ENCODE data around the gene URB2. TPM values are rescaled to one million over a fixed set of nuclear protein-coding genes. Genes with fewer than 3 reads are reported as not detected.

URB2 gene
- total RNA-seq, 1 donor from 2014 or later: 9.7 TPM

- H3K27me3 ChIP-seq (ENCODE audit: insufficient read depth, low read length): no peaks in the 10 kb centered on the region
- DNase-seq (ENCODE audit: low read depth) (no peak), FAIRE-seq (no peak)
- no peak overlapping the region for H2AFZ ChIP-seq (ENCODE audit: low read depth, low read length)
- no peaks in the 10 kb centered on the region for H3K36me3 ChIP-seq (ENCODE audit: insufficient read depth, low read length)
- no peak overlapping the region for H3K27ac ChIP-seq (ENCODE audit: low read depth, low read length)
- no peaks in the 10 kb centered on the region for H3K4me1 ChIP-seq (ENCODE audit: insufficient read depth, low read length)
- H4K20me1 ChIP-seq (ENCODE audit: insufficient read depth, low read length): no peaks in the 10 kb centered on the region
- no peaks in the 10 kb centered on the region for H3K9me3 ChIP-seq (ENCODE audit: insufficient read depth, low read depth, low read length)
- H3K4me3 ChIP-seq (ENCODE audit: insufficient read depth, low read depth, low read length): no peak overlapping the region
- Mint-ChIP-seq H3K27me3 (ENCODE audit: low read depth, unreplicated experiment) (no peaks in the 10 kb centered on the region), H3K27ac (ENCODE audit: unreplicated experiment) (no peak overlapping the region), H3K4me3 (ENCODE audit: unreplicated experiment) (no peak overlapping the region), H3K4me1 (ENCODE audit: low read depth, unreplicated experiment) (peaks cover 7% of the 10 kb centered on the region), H3K36me3 (ENCODE audit: low read depth, unreplicated experiment) (peaks cover 3% of the 10 kb centered on the region), H3K9me3 (ENCODE audit: unreplicated experiment) (peaks cover 3% of the 10 kb centered on the region)
- TF ChIP-seq CTCF (IDR thresholded peaks at IDR 0.05; ENCODE audit: insufficient read depth, low read depth, low read length) (no peak), EZH2 (IDR thresholded peaks at IDR 0.05; ENCODE audit: insufficient read depth, low read length) (no peak)
- no peak overlapping the region for H3K9ac ChIP-seq (ENCODE audit: low read length)
- H3K4me2 ChIP-seq (ENCODE audit: low read length): no peak overlapping the region
- H3K79me2 ChIP-seq (ENCODE audit: insufficient read depth, low read length): no peaks in the 10 kb centered on the region
Observed at GRCh38 chr1:229671310-229671709, 45.3 kb downstream of the URB2 start.

- H3K79me2 ChIP-seq (ENCODE audit: insufficient read depth, low read length): no peaks in the 10 kb centered on the region
- H3K9ac ChIP-seq (ENCODE audit: low read length): no peak overlapping the region
- H4K20me1 ChIP-seq (ENCODE audit: insufficient read depth, low read length): no peaks in the 10 kb centered on the region
- H3K4me2 ChIP-seq (ENCODE audit: low read length): no peak overlapping the region
- no peak for DNase-seq (ENCODE audit: low read depth)
- H3K36me3 Mint-ChIP-seq (ENCODE audit: low read depth, unreplicated experiment): peaks cover 3% of the 10 kb centered on the region
- no peak overlapping the region for H3K27ac Mint-ChIP-seq (ENCODE audit: unreplicated experiment)
- H3K36me3 ChIP-seq (ENCODE audit: insufficient read depth, low read length): no peaks in the 10 kb centered on the region
- no peaks in the 10 kb centered on the region for H3K9me3 ChIP-seq (ENCODE audit: insufficient read depth, low read depth, low read length)
- peaks cover 3% of the 10 kb centered on the region for H3K9me3 Mint-ChIP-seq (ENCODE audit: unreplicated experiment)
- H3K27me3 ChIP-seq (ENCODE audit: insufficient read depth, low read length): no peaks in the 10 kb centered on the region
- H3K27ac ChIP-seq (ENCODE audit: low read depth, low read length): no peak overlapping the region
- no peaks in the 10 kb centered on the region for H3K4me1 ChIP-seq (ENCODE audit: insufficient read depth, low read length)
- H3K27me3 Mint-ChIP-seq (ENCODE audit: low read depth, unreplicated experiment): no peaks in the 10 kb centered on the region
- H3K4me1 Mint-ChIP-seq (ENCODE audit: low read depth, unreplicated experiment): peaks cover 1% of the 10 kb centered on the region
- H3K4me3 Mint-ChIP-seq (ENCODE audit: unreplicated experiment): no peak overlapping the region
- no peak for FAIRE-seq
- no peak overlapping the region for H3K4me3 ChIP-seq (ENCODE audit: insufficient read depth, low read depth, low read length)
- H2AFZ ChIP-seq (ENCODE audit: low read depth, low read length): no peak overlapping the region
- TF ChIP-seq CTCF (IDR thresholded peaks at IDR 0.05; ENCODE audit: insufficient read depth, low read depth, low read length): no peak
- no peak for TF ChIP-seq EZH2 (IDR thresholded peaks at IDR 0.05; ENCODE audit: insufficient read depth, low read length)
Observed at GRCh38 chr1:229672246-229672645, 46.2 kb downstream of the URB2 start.

GRCh38 chr1:229674042-229674441 is 48.0 kb downstream of the URB2 start:
- no peak overlapping the region for H3K4me3 Mint-ChIP-seq (ENCODE audit: unreplicated experiment)
- no peak for TF ChIP-seq EZH2 (IDR thresholded peaks at IDR 0.05; ENCODE audit: insufficient read depth, low read length)
- no peak for TF ChIP-seq CTCF (IDR thresholded peaks at IDR 0.05; ENCODE audit: insufficient read depth, low read depth, low read length)
- Histone ChIP-seq H3K9ac (ENCODE audit: low read length) (no peak overlapping the region), H2AFZ (ENCODE audit: low read depth, low read length) (no peak overlapping the region), H3K36me3 (ENCODE audit: insufficient read depth, low read length) (no peaks in the 10 kb centered on the region), H3K27me3 (ENCODE audit: insufficient read depth, low read length) (no peaks in the 10 kb centered on the region), H3K79me2 (ENCODE audit: insufficient read depth, low read length) (no peaks in the 10 kb centered on the region), H3K4me3 (ENCODE audit: insufficient read depth, low read depth, low read length) (no peak overlapping the region), H3K9me3 (ENCODE audit: insufficient read depth, low read depth, low read length) (no peaks in the 10 kb centered on the region), H3K27ac (ENCODE audit: low read depth, low read length) (no peak overlapping the region), H4K20me1 (ENCODE audit: insufficient read depth, low read length) (no peaks in the 10 kb centered on the region), H3K4me2 (ENCODE audit: low read length) (no peak overlapping the region), H3K4me1 (ENCODE audit: insufficient read depth, low read length) (no peaks in the 10 kb centered on the region)
- FAIRE-seq (no peak), DNase-seq (ENCODE audit: low read depth) (no peak)
- no peak overlapping the region for H3K27ac Mint-ChIP-seq (ENCODE audit: unreplicated experiment)
- H3K36me3 Mint-ChIP-seq (ENCODE audit: low read depth, unreplicated experiment): peaks cover 2% of the 10 kb centered on the region
- no peaks in the 10 kb centered on the region for H3K9me3 Mint-ChIP-seq (ENCODE audit: unreplicated experiment)
- peaks cover 1% of the 10 kb centered on the region for H3K4me1 Mint-ChIP-seq (ENCODE audit: low read depth, unreplicated experiment)
- H3K27me3 Mint-ChIP-seq (ENCODE audit: low read depth, unreplicated experiment): no peaks in the 10 kb centered on the region
